ENCODE data around the gene HPGDS.
"Not testable (repeated sequence)": the region's sequence is repeated elsewhere in the genome, so short reads cannot be mapped to it uniquely, and the experiment has no call there.

- not testable (repeated sequence) for TF ChIP-seq CTCF, POLR2A, EP300, POLR2AphosphoS5 (IDR thresholded peaks at IDR 0.05)
Measured at GRCh38 chr4:94382891-94383290, 40.3 kb upstream of the HPGDS start.
